ENCODE results near the gene GSTO1.
"Not testable (repeated sequence)": the region's sequence is repeated elsewhere in the genome, so short reads cannot be mapped to it uniquely, and the experiment has no call there.

GSTO1 gene

GRCh38 chr10:104254493-104255310, at the start of gene GSTO1:
TSS of gene GSTO1 (plus strand) at chr10:104254892. CDS start at chr10:104254929, 37 bp downstream.
- peak; percentile 89 for DNase-seq (ENCODE audit: low read depth)

- DNase-seq (ENCODE audit: low read depth): no peak
These were observed 46.0 kb upstream of the GSTO1 start for GRCh38 chr10:104208730-104209129.

- DNase-seq (ENCODE audit: low read depth): peak; percentile 51
These were observed 45.0 kb upstream of the GSTO1 start for GRCh38 chr10:104209575-104210198.

GRCh38 chr10:104216631-104217030, 38.1 kb upstream of the GSTO1 start:
- no peak for DNase-seq (ENCODE audit: low read depth)

- no peak for DNase-seq (ENCODE audit: low read depth)
These were observed 35.9 kb upstream of the GSTO1 start for GRCh38 chr10:104218751-104219150.

GRCh38 chr10:104220522-104220921, 34.2 kb upstream of the GSTO1 start:
- no peak for DNase-seq (ENCODE audit: low read depth)

- DNase-seq (ENCODE audit: low read depth): no peak
These were observed 31.4 kb upstream of the GSTO1 start for GRCh38 chr10:104223304-104223703.

- DNase-seq (ENCODE audit: low read depth): no peak
These were observed 24.2 kb upstream of the GSTO1 start for GRCh38 chr10:104230490-104230889.

GRCh38 chr10:104231784-104232612, 22.7 kb upstream of the GSTO1 start, which contains the start of gene CFAP43:
TSS of gene CFAP43 (minus strand) at chr10:104232364. CDS start at chr10:104232246, 118 bp downstream.
- DNase-seq (ENCODE audit: low read depth): peak; percentile 95

GRCh38 chr10:104232613-104233102, 22.0 kb upstream of the GSTO1 start:
- no peak for DNase-seq (ENCODE audit: low read depth)

- DNase-seq (ENCODE audit: low read depth): no peak
These were observed 20.9 kb upstream of the GSTO1 start for GRCh38 chr10:104233817-104234216.

- DNase-seq (ENCODE audit: low read depth): no peak
These were observed 19.8 kb upstream of the GSTO1 start for GRCh38 chr10:104234934-104235333.

- no peak for DNase-seq (ENCODE audit: low read depth)
These were observed 18.9 kb upstream of the GSTO1 start for GRCh38 chr10:104235801-104236200.

GRCh38 chr10:104240078-104240477, 14.6 kb upstream of the GSTO1 start:
- DNase-seq (ENCODE audit: low read depth): no peak

GRCh38 chr10:104242545-104242944, 12.1 kb upstream of the GSTO1 start:
- DNase-seq (ENCODE audit: low read depth): no peak

- DNase-seq (ENCODE audit: low read depth): not testable (repeated sequence)
These were observed 11.7 kb upstream of the GSTO1 start for GRCh38 chr10:104243009-104243408.

- DNase-seq (ENCODE audit: low read depth): no peak
These were observed 11.2 kb upstream of the GSTO1 start for GRCh38 chr10:104243512-104243911.

- DNase-seq (ENCODE audit: low read depth): no peak
These were observed 9.5 kb upstream of the GSTO1 start for GRCh38 chr10:104245066-104245632.

- peak; percentile 38 for DNase-seq (ENCODE audit: low read depth)
These were observed 7.7 kb upstream of the GSTO1 start for GRCh38 chr10:104246976-104247375.

- no peak for DNase-seq (ENCODE audit: low read depth)
These were observed 7.1 kb upstream of the GSTO1 start for GRCh38 chr10:104247513-104248146.

- not testable (repeated sequence) for DNase-seq (ENCODE audit: low read depth)
These were observed 5.8 kb upstream of the GSTO1 start for GRCh38 chr10:104248931-104249330.
